Panc1 (cell line): ENCODE measurements around the gene ATAD2B. TPM values are rescaled to one million over a fixed set of nuclear protein-coding genes. Genes with fewer than 3 reads are reported as not detected.

ENCODE experiments used
- ATAC-seq: fragments of 200-7000 bp; cut with Tn5 transposase; 2 replicates; pipeline ENCODE4 v1.9.1; 2020; ENCODE audit warnings: mild to moderate bottlenecking, moderate library complexity
- BruUV-seq: library from RNA; stranded (reverse); fragments of 400-500 nt; replicated peaks from 2 replicates; lab custom pipeline; 2021; lab: Mats Ljungman, UMichigan
- CTCF ChIA-PET: fragments of 300-600 bp; sonication (Branson Sonifier 250); formaldehyde crosslinking; loops from one replicate; lab custom pipeline; 2022; ENCODE audit warnings: antibody characterized with exemption; lab: Charles Lee
- POLR2A ChIA-PET: fragments of 300-600 bp; sonication (Branson Sonifier 250); formaldehyde crosslinking; loops from one replicate; lab custom pipeline; 2022; ENCODE audit warnings: antibody characterized with exemption; lab: Charles Lee
- DNase-seq: peaks from one replicate; pipeline ENCODE4 v3.0.0-alpha.2; 2010; ENCODE audit warnings: low read depth, low spot score
- H3K27ac ChIP-seq: 2 replicates; pipeline ENCODE4 v1.5.1; 2011; ENCODE audit warnings: mild to moderate bottlenecking, low read length, inconsistent platforms
- H3K27me3 ChIP-seq: fragments of 200-500 bp; sonication (Bioruptor generic); 2 replicates; pipeline ENCODE4 v1.6.0; 2014; ENCODE audit warnings: low read length, inconsistent platforms; ENCODE audit not compliant: control insufficient read depth, insufficient read depth
- H3K36me3 ChIP-seq: fragments of 200-500 bp; sonication (Bioruptor generic); 2 replicates; pipeline ENCODE4 v1.5.1; 2014; ENCODE audit warnings: inconsistent platforms, mild to moderate bottlenecking, low read length, moderate library complexity; ENCODE audit not compliant: control insufficient read depth, insufficient read depth
- H3K4me1 ChIP-seq: 2 replicates; pipeline ENCODE4 v1.5.1; 2011; ENCODE audit warnings: inconsistent platforms, mild to moderate bottlenecking, low read length, moderate library complexity; ENCODE audit not compliant: control insufficient read depth, insufficient read depth
- H3K4me3 ChIP-seq, 2 experiments: 2 replicates each; pipeline ENCODE4 v1.5.1; 2011 to 2012; ENCODE audit warnings: low read depth in 2 of 2, low read length in 2 of 2, mild to moderate bottlenecking in 2 of 2, inconsistent platforms in 1 of 2, moderate library complexity in 1 of 2
- H3K9me3 ChIP-seq: fragments of 200-500 bp; sonication (Bioruptor generic); 2 replicates; pipeline ENCODE4 v1.5.1; 2014; ENCODE audit warnings: low read depth, mild to moderate bottlenecking, inconsistent platforms, low read length, moderate library complexity; ENCODE audit not compliant: control insufficient read depth, insufficient read depth
- CTCF ChIP-seq: fragments of 450-650 bp; IDR thresholded peaks from 2 replicates; pipeline ENCODE4 v1.5.1; 2017; ENCODE audit warnings: mild to moderate bottlenecking
- POLR2AphosphoS5 ChIP-seq: IDR thresholded peaks from 2 replicates; pipeline ENCODE4 v1.6.1; 2012; ENCODE audit warnings: mild to moderate bottlenecking, low read depth, low read length, moderate library complexity
- REST ChIP-seq, 2 experiments: IDR thresholded peaks; 2 replicates each; pipeline ENCODE4 v1.6.1; 2011 to 2012; ENCODE audit warnings: low read depth in 2 of 2, control low read depth in 1 of 2, low read length in 1 of 2, mild to moderate bottlenecking in 1 of 2, moderate library complexity in 1 of 2; ENCODE audit not compliant: insufficient read depth in 1 of 2
- SIN3A ChIP-seq: IDR thresholded peaks from 2 replicates; pipeline ENCODE4 v1.6.1; 2012; ENCODE audit warnings: low read depth, mild to moderate bottlenecking, low read length, moderate library complexity, borderline replicate concordance; ENCODE audit not compliant: insufficient read depth
- TCF7L2 ChIP-seq: IDR thresholded peaks from 2 replicates; pipeline ENCODE4 v1.6.1; 2011; ENCODE audit warnings: mild to moderate bottlenecking, low read depth, low read length, inconsistent platforms
- in situ Hi-C: cut with HindIII; loops from 2 replicates; pipeline ENCODE4 v1.10.0; 2016; ENCODE audit warnings: low sequenced_read_pairs, low pct_unique_long_range_greater_than_20kb
- intact Hi-C: fragments of 100-400 bp; cut with micrococcal nuclease; formaldehyde crosslinking; loops from one replicate; pipeline ENCODE4 v1.10.0; 2022; ENCODE audit not compliant: unreplicated experiment
- total RNA-seq: library from RNA; stranded (reverse); gene quantifications from one replicate; pipeline ENCODE4 v1.2.1, GENCODE V29; 2021; ENCODE audit not compliant: unreplicated experiment

Gene ATAD2B
- total RNA-seq, 1 experiment from 2014 or later = 17.9 TPM

GRCh38 chr2:23823863-23824262, 103.1 kb downstream of the ATAD2B start:
- POLR2A ChIA-PET = interaction anchor here (0.6 to 0.7 kb wide), 3 partner anchors 36 to 287 kb away, joined by 3 to 5 read pairs (median 3); no protein-coding TSS in a partner anchor
- CTCF ChIA-PET = interaction anchor here (0.9 to 1.0 kb wide), 2 partner anchors 95 to 183 kb away, joined by 3 read pairs; no protein-coding TSS in a partner anchor
- no TSS peak for BruUV-seq

GRCh38 chr2:23814963-23815362, 112.0 kb downstream of the ATAD2B start:
- TF ChIP-seq POLR2AphosphoS5 (no peak), TCF7L2 (no peak), SIN3A (no peak), CTCF (no peak), REST (IDR thresholded peaks at IDR 0.05; ENCODE audit: insufficient read depth in 1 of 2, low read depth in 2 of 2, low read length in 1 of 2) (no peak)
- DNase-seq = no peak
- no peak overlapping the region for H3K27ac ChIP-seq
- POLR2A ChIA-PET = no interaction called here
- CTCF ChIA-PET = interaction anchor here (0.7 kb wide), 1 partner anchor 27 kb away, joined by 5 read pairs; no protein-coding TSS in a partner anchor
- H3K4me3 ChIP-seq = no peak overlapping the region
- no peaks in the 10 kb centered on the region for H3K36me3 ChIP-seq
- no peaks in the 10 kb centered on the region for H3K9me3 ChIP-seq
- ATAC-seq = no peak
- in situ Hi-C loops (no loop called here), intact Hi-C loops (no loop called here)
- BruUV-seq = no TSS peak
- H3K4me1 ChIP-seq = no peaks in the 10 kb centered on the region
- H3K27me3 ChIP-seq = no peaks in the 10 kb centered on the region

More at GRCh38 chr2:23823863-23824262, 103.1 kb downstream of the ATAD2B start:
- no peaks in the 10 kb centered on the region for H3K9me3 ChIP-seq
- H3K4me3 ChIP-seq = no peak overlapping the region
- TF ChIP-seq CTCF (no peak), REST (IDR thresholded peaks at IDR 0.05; ENCODE audit: insufficient read depth in 1 of 2, low read depth in 2 of 2, low read length in 1 of 2) (no peak), SIN3A (no peak)
- in situ Hi-C loops = no loop called here
- no peak overlapping the region for H3K27ac ChIP-seq
- intact Hi-C loops = loop anchor here (10.0 kb wide), 1 partner anchor 241 kb away; no protein-coding TSS in a partner anchor
- no peaks in the 10 kb centered on the region for H3K36me3 ChIP-seq
- no peaks in the 10 kb centered on the region for H3K27me3 ChIP-seq
- no peaks in the 10 kb centered on the region for H3K4me1 ChIP-seq
- DNase-seq (no peak), ATAC-seq (no peak)
